Spleen (tissue), 11 donors: ENCODE data around the gene MINDY4. TPM values are rescaled to one million over a fixed set of nuclear protein-coding genes. Genes with fewer than 3 reads are reported as not detected.
"Not testable (repeated sequence)": the region's sequence is repeated elsewhere in the genome, so short reads cannot be mapped to it uniquely, and the experiment has no call there.

Experiments
- DNase-seq: peaks from one replicate; pipeline ENCODE4 v3.0.0-alpha.2; 2020
- H3K27ac ChIP-seq, 8 donors: fragments of 200-600 bp; sonication (generic) in 7 of 8; 1 replicate in 4 of 8; 2 replicates in 4 of 8; pipeline versions ENCODE4 v1.5.0 to v1.8.0; 2016 to 2021; ENCODE audit warnings: inconsistent platforms in 4 of 8, mild to moderate bottlenecking in 4 of 8, moderate library complexity in 1 of 8
- H3K27me3 ChIP-seq, 7 donors: fragments of 200-600 bp; sonication (generic) in 6 of 7; replicated peaks in 1 of 7; 1 replicate in 4 of 7; 2 replicates in 3 of 7; pipeline versions ENCODE4 v1.5.0 to v1.8.0; 2016 to 2021; ENCODE audit warnings: inconsistent platforms in 3 of 7, mild to moderate bottlenecking in 1 of 7
- H3K36me3 ChIP-seq, 6 donors: fragments of 200-600 bp; sonication (generic) in 5 of 6; 1 replicate in 4 of 6; 2 replicates in 2 of 6; pipeline versions ENCODE4 v1.5.0 to v1.8.0; 2016 to 2021; ENCODE audit warnings: inconsistent platforms in 2 of 6
- H3K4me1 ChIP-seq, 6 donors: fragments of 200-600 bp; sonication (generic) in 5 of 6; 1 replicate in 3 of 6; 2 replicates in 3 of 6; pipeline versions ENCODE4 v1.5.0 to v1.8.0; 2016 to 2021; ENCODE audit warnings: inconsistent platforms in 3 of 6
- H3K4me3 ChIP-seq, 8 donors: fragments of 200-600 bp; sonication (generic) in 7 of 8; 1 replicate in 4 of 8; 2 replicates in 4 of 8; pipeline versions ENCODE4 v1.5.0 to v1.8.0; 2016 to 2021; ENCODE audit warnings: inconsistent platforms in 4 of 8, mild to moderate bottlenecking in 4 of 8, moderate library complexity in 2 of 8
- H3K9me3 ChIP-seq, 8 donors: fragments of 200-600 bp; sonication (generic) in 7 of 8; 1 replicate in 4 of 8; 2 replicates in 4 of 8; pipeline versions ENCODE4 v1.5.0 to v1.8.0; 2016 to 2021; ENCODE audit warnings: inconsistent platforms in 4 of 8
- CTCF ChIP-seq, 11 experiments: fragments of 200-600 bp in 7 of 11; fragments of 450-650 bp in 4 of 11; sonication (generic) in 4 of 11; IDR thresholded peaks in 8 of 11; conservative IDR thresholded peaks in 3 of 11; 1 replicate in 7 of 11; 2 replicates in 4 of 11; pipeline versions ENCODE4 v1.4.0 to v1.8.0; 2016 to 2021; ENCODE audit warnings: antibody characterized with exemption in 11 of 11, inconsistent platforms in 4 of 11, mild to moderate bottlenecking in 1 of 11
- POLR2A ChIP-seq, 3 donors: fragments of 450-650 bp; IDR thresholded peaks; one replicate each; pipeline ENCODE4 v1.5.1; 2017; ENCODE audit warnings: antibody characterized with exemption in 3 of 3, mild to moderate bottlenecking in 1 of 3
- POLR2AphosphoS5 ChIP-seq, 3 donors: sonication (generic); formaldehyde crosslinking; IDR thresholded peaks; one replicate each; pipeline ENCODE4 v1.5.1; 2017; ENCODE audit warnings: antibody characterized with exemption in 3 of 3
- WGBS, 5 donors: extraction: QIAGEN DNeasy Blood & Tissue Kit in 3 of 5; methylation state at CpG; one replicate each; pipeline versions ENCODE4 v1.1.5 to v1.1.7; 2013 to 2018; 5-methylcytosine and 5-hydroxymethylcytosine counted together
- intact Hi-C: fragments of 100-400 bp; cut with DNase I; formaldehyde crosslinking; loops from one replicate; pipeline ENCODE4 v1.15.0; 2023; ENCODE audit warnings: low total_unique reads
- polyA plus RNA-seq, 3 donors: library from polyadenylated mRNA; stranded (reverse); fragments of 200-250 nt; gene quantifications; one replicate each; pipeline ENCODE4 v1.2.1, GENCODE V29; 2013
- total RNA-seq, 7 donors: library from RNA; depleted of rRNA in 3 of 7; stranded (reverse); fragments of >200 nt in 3 of 7; fragmentation: NEBNext Ultra II Directional in 4 of 7; extraction: Animal tissue kit (Norgen Biotek cat#: 25700) in 4 of 7; gene quantifications; one replicate each; pipeline versions ENCODE4 v1.1.0 to v1.2.1, GENCODE V29; 2016 to 2021
- donor health status: healthy with polysubstance abuse.
- donor health status: DM: no; HTN: no; CAD: no; lungs with moderate emphysema.
- donor health status: DM: no; HTN: no; CAD: no.
- donor health status: Bipolar disorder and iron deficiency.
- donor health status: healthy.
- donor health status: DM: no; HTN: no; CAD: no.
- donor health status: DM: yes; HTN: yes; CAD: no.

Gene MINDY4
- total and polyA plus RNA-seq, 10 donors, result 0.63 to 7.0 (median 3.0) TPM

- Histone ChIP-seq H3K27me3 (no peaks in the 10 kb centered on the region), H3K4me1 (peaks cover 0 to 9% (median 3%) of the 10 kb centered on the region in 6 donors), H3K4me3 (no peak overlapping the region), H3K27ac (no peak overlapping the region), H3K9me3 (no peaks in the 10 kb centered on the region), H3K36me3 (no peaks in the 10 kb centered on the region)
- DNase-seq, result no peak
- intact Hi-C loops, result loop anchor here (10.0 kb wide), 1 partner anchor 170 kb away; no protein-coding TSS in a partner anchor
- TF ChIP-seq CTCF (IDR thresholded peaks at IDR 0.05 in 8 of 11, conservative IDR thresholded peaks at IDR 0.05 in 3 of 11) (no peak), POLR2A (IDR thresholded peaks at IDR 0.05) (no peak), POLR2AphosphoS5 (IDR thresholded peaks at IDR 0.05) (no peak)
- WGBS, 5 donors, result 87 to 94% (median 91%) methylated on average over 9 of the region's 9 CpGs
Measured at GRCh38 chr7:30805081-30805691, 34.0 kb downstream of the MINDY4 start.

GRCh38 chr7:30805931-30806330 is 34.7 kb downstream of the MINDY4 start:
- H3K9me3 ChIP-seq, result no peaks in the 10 kb centered on the region
- H3K4me1 ChIP-seq, result peaks cover 0 to 3% (median under 1%) of the 10 kb centered on the region in 6 donors
- no peaks in the 10 kb centered on the region for H3K36me3 ChIP-seq
- no peaks in the 10 kb centered on the region for H3K27me3 ChIP-seq
- no peak for DNase-seq
- H3K27ac ChIP-seq, result no peak overlapping the region
- TF ChIP-seq CTCF (IDR thresholded peaks at IDR 0.05 in 8 of 11, conservative IDR thresholded peaks at IDR 0.05 in 3 of 11) (no peak), POLR2A (IDR thresholded peaks at IDR 0.05) (no peak), POLR2AphosphoS5 (IDR thresholded peaks at IDR 0.05) (no peak)
- WGBS, 5 donors, result 88 to 96% (median 91%) methylated on average over 6 of the region's 6 CpGs
- intact Hi-C loops, result loop anchor here (10.0 kb wide), 1 partner anchor 169 kb away; no protein-coding TSS in a partner anchor
- no peak overlapping the region for H3K4me3 ChIP-seq

- not testable (repeated sequence) for H3K27ac ChIP-seq, DNase-seq, H3K27me3 ChIP-seq, H3K9me3 ChIP-seq, H3K36me3 ChIP-seq, H3K4me3 ChIP-seq, H3K4me1 ChIP-seq
- WGBS, 5 donors, result 92 to 96% (median 94%) methylated on average over 8 of the region's 8 CpGs
- intact Hi-C loops, result loop anchor here (10.0 kb wide), 1 partner anchor 167 kb away; no protein-coding TSS in a partner anchor
Measured at GRCh38 chr7:30807477-30807876, 36.3 kb downstream of the MINDY4 start.

GRCh38 chr7:30807941-30808340 is 36.7 kb downstream of the MINDY4 start:
- not testable (repeated sequence) for H3K4me1 ChIP-seq, H3K4me3 ChIP-seq, H3K27ac ChIP-seq, H3K36me3 ChIP-seq, DNase-seq, H3K27me3 ChIP-seq, H3K9me3 ChIP-seq
- intact Hi-C loops, result loop anchor here (10.0 kb wide), 1 partner anchor 167 kb away; no protein-coding TSS in a partner anchor
- 91 to 97% (median 93%) methylated on average over 13 of the region's 13 CpGs for WGBS, 5 donors

GRCh38 chr7:30810986-30811385 is 39.8 kb downstream of the MINDY4 start:
- H3K9me3 ChIP-seq, result no peaks in the 10 kb centered on the region
- 77 to 94% (median 88%) methylated on average over 5 of the region's 5 CpGs for WGBS, 5 donors
- peaks cover 0 to 4% (median 0%) of the 10 kb centered on the region in 6 donors for H3K4me1 ChIP-seq
- H3K36me3 ChIP-seq, result no peaks in the 10 kb centered on the region
- intact Hi-C loops, result no loop called here
- H3K4me3 ChIP-seq, result no peak overlapping the region
- TF ChIP-seq CTCF (IDR thresholded peaks at IDR 0.05 in 8 of 11, conservative IDR thresholded peaks at IDR 0.05 in 3 of 11) (no peak), POLR2AphosphoS5 (IDR thresholded peaks at IDR 0.05) (no peak)
- H3K27me3 ChIP-seq, result no peaks in the 10 kb centered on the region
- no peak overlapping the region for H3K27ac ChIP-seq
- no peak for DNase-seq
